Trophoblast cell (in vitro differentiated cells and primary cell): ENCODE results near the gene PLS3.

Experiments used
- DNase-seq, 2 donors: peaks; one replicate each; pipeline ENCODE4 v3.0.0-alpha.2; 2016
- H2AFZ ChIP-seq: 2 replicates; pipeline ENCODE4 v1.6.1; 2013; ENCODE audit warnings: low read length, moderate library complexity, mild to moderate bottlenecking; ENCODE audit not compliant: insufficient read depth, poor library complexity
- H2AK5ac ChIP-seq: 2 replicates; pipeline ENCODE4 v1.6.1; 2013; ENCODE audit warnings: mild to moderate bottlenecking, low read length
- H2BK120ac ChIP-seq: 2 replicates; pipeline ENCODE4 v1.6.1; 2013; ENCODE audit warnings: low read length, mild to moderate bottlenecking, moderate library complexity; ENCODE audit not compliant: insufficient read depth, poor library complexity
- H2BK12ac ChIP-seq: 2 replicates; pipeline ENCODE4 v1.6.1; 2013; ENCODE audit warnings: mild to moderate bottlenecking, low read length, moderate library complexity
- H2BK5ac ChIP-seq: 2 replicates; pipeline ENCODE4 v1.6.1; 2013; ENCODE audit warnings: low read length, low read depth, moderate library complexity, mild to moderate bottlenecking; ENCODE audit not compliant: poor library complexity
- H3K14ac ChIP-seq: 2 replicates; pipeline ENCODE4 v1.6.1; 2013; ENCODE audit warnings: mild to moderate bottlenecking, low read length
- H3K18ac ChIP-seq: 2 replicates; pipeline ENCODE4 v1.6.1; 2013; ENCODE audit warnings: mild to moderate bottlenecking, low read length
- H3K23ac ChIP-seq: 2 replicates; pipeline ENCODE4 v1.6.1; 2013; ENCODE audit warnings: low read length
- H3K27ac ChIP-seq: 2 replicates; pipeline ENCODE4 v1.5.1; 2013; ENCODE audit warnings: low read depth, mild to moderate bottlenecking, inconsistent platforms, low read length, moderate library complexity
- H3K27me3 ChIP-seq: 2 replicates; pipeline ENCODE4 v1.6.1; 2013; ENCODE audit warnings: inconsistent platforms, mild to moderate bottlenecking, low read length, moderate library complexity; ENCODE audit not compliant: insufficient read depth
- H3K36me3 ChIP-seq, 2 experiments: 1 replicate in 1 of 2; 2 replicates in 1 of 2; pipeline ENCODE4 v1.6.1; 2013; ENCODE audit warnings: low read length in 2 of 2, mild to moderate bottlenecking in 2 of 2, moderate library complexity in 1 of 2; ENCODE audit not compliant: insufficient read depth in 2 of 2, control insufficient read depth in 1 of 2
- H3K4ac ChIP-seq: 2 replicates; pipeline ENCODE4 v1.6.1; 2013; ENCODE audit warnings: low read depth, mild to moderate bottlenecking, low read length, moderate library complexity
- H3K4me1 ChIP-seq, 2 experiments: 1 replicate in 1 of 2; 2 replicates in 1 of 2; pipeline ENCODE4 v1.6.1; 2013; ENCODE audit warnings: low read length in 2 of 2, mild to moderate bottlenecking in 2 of 2, moderate library complexity in 1 of 2; ENCODE audit not compliant: insufficient read depth in 2 of 2, control insufficient read depth in 1 of 2
- H3K4me2 ChIP-seq: 2 replicates; pipeline ENCODE4 v1.6.1; 2013; ENCODE audit warnings: inconsistent platforms, mild to moderate bottlenecking, low read length, moderate library complexity
- H3K4me3 ChIP-seq: 2 replicates; pipeline ENCODE4 v1.5.1; 2013; ENCODE audit warnings: mild to moderate bottlenecking, low read depth, low read length, inconsistent platforms
- H3K79me1 ChIP-seq: one replicate; pipeline ENCODE4 v1.6.1; 2013; ENCODE audit warnings: low read length
- H3K79me2 ChIP-seq: 2 replicates; pipeline ENCODE4 v1.6.1; 2013; ENCODE audit warnings: low read length, mild to moderate bottlenecking; ENCODE audit not compliant: control insufficient read depth, insufficient read depth, poor library complexity
- H3K9ac ChIP-seq: 2 replicates; pipeline ENCODE4 v1.6.1; 2013; ENCODE audit warnings: mild to moderate bottlenecking, low read length
- H3K9me3 ChIP-seq: 2 replicates; pipeline ENCODE4 v1.6.1; 2013; ENCODE audit warnings: low read depth, mild to moderate bottlenecking, control low read depth, inconsistent platforms, low read length; ENCODE audit not compliant: insufficient read depth
- H4K12ac ChIP-seq: 2 replicates; pipeline ENCODE4 v1.6.1; 2013; ENCODE audit warnings: low read depth, mild to moderate bottlenecking, low read length, moderate library complexity
- H4K8ac ChIP-seq: 2 replicates; pipeline ENCODE4 v1.6.1; 2013; ENCODE audit warnings: low read depth, mild to moderate bottlenecking, low read length, moderate library complexity
- H4K91ac ChIP-seq: one replicate; pipeline ENCODE4 v1.6.1; 2013; ENCODE audit warnings: low read depth, mild to moderate bottlenecking, low read length, moderate library complexity
- WGBS: extraction: QIAGEN DNeasy Blood & Tissue Kit; methylation state at CpG from one replicate; pipeline ENCODE4 v1.1.7; 2013; ENCODE audit warnings: missing lambda C conversion rate; ENCODE audit not compliant: insufficient read length, insufficient coverage; ENCODE audit errors: extremely low coverage; 5-methylcytosine and 5-hydroxymethylcytosine counted together

The PLS3 gene

GRCh38 chrX:115547448-115547847, 13.5 kb upstream of the PLS3 start:
- Histone ChIP-seq H3K36me3 (no peaks in the 10 kb centered on the region), H2BK120ac (no peak overlapping the region), H3K27ac (no peak overlapping the region), H3K27me3 (no peaks in the 10 kb centered on the region), H3K4me3 (no peak overlapping the region), H4K12ac (no peak overlapping the region), H4K8ac (no peak overlapping the region), H2AK5ac (no peak overlapping the region), H2BK5ac (no peak overlapping the region), H3K79me1 (no peaks in the 10 kb centered on the region), H3K23ac (no peak overlapping the region), H3K18ac (no peak overlapping the region), H3K9ac (no peak overlapping the region), H3K9me3 (no peaks in the 10 kb centered on the region), H4K91ac (no peak overlapping the region), H3K4me1 (no peaks in the 10 kb centered on the region), H3K4me2 (no peak overlapping the region), H2BK12ac (no peak overlapping the region), H2AFZ (no peak overlapping the region), H3K14ac (no peak overlapping the region), H3K4ac (no peak overlapping the region), H3K79me2 (no peaks in the 10 kb centered on the region)
- DNase-seq = peak; percentile 0 to 32
- WGBS = no CpG with 5 or more reads among the region's 2 CpGs

DNA sequence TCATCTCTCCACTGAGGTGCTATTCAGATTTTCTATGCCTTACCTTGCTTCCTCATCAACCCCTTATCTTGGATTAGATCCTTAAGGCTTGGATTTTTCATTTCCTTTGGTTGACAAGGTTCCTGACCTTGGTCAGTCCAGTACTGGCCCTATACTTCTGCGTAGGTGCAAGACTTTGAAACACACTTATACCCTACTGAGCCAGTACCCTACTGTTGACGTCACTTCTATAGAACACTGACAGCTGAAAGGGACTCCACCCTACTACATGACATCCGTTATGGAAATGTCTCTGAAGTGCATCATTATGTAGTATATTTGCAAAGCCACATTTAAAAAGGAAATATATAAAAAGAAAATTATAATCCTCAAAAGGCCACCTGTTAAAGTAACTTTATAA, 12.0 kb upstream of the PLS3 start:
- WGBS = no CpG with 5 or more reads among the region's 3 CpGs
- no peak overlapping the region for H2AK5ac ChIP-seq
- H3K27ac ChIP-seq = no peak overlapping the region
- H3K14ac ChIP-seq = no peak overlapping the region
- H3K36me3 ChIP-seq = no peaks in the 10 kb centered on the region
- H4K12ac ChIP-seq = no peak overlapping the region
- no peak overlapping the region for H3K23ac ChIP-seq
- no peaks in the 10 kb centered on the region for H3K9me3 ChIP-seq
- no peak overlapping the region for H3K4me3 ChIP-seq
- no peak overlapping the region for H2BK5ac ChIP-seq
- no peak for DNase-seq
- no peak overlapping the region for H4K8ac ChIP-seq
- H3K79me2 ChIP-seq = no peaks in the 10 kb centered on the region
- H4K91ac ChIP-seq = no peak overlapping the region
- H3K27me3 ChIP-seq = no peaks in the 10 kb centered on the region
- H3K18ac ChIP-seq = no peak overlapping the region
- H3K4me1 ChIP-seq = no peaks in the 10 kb centered on the region
- H2BK120ac ChIP-seq = no peak overlapping the region
- H3K9ac ChIP-seq = no peak overlapping the region
- H2BK12ac ChIP-seq = no peak overlapping the region
- no peak overlapping the region for H3K4me2 ChIP-seq
- no peaks in the 10 kb centered on the region for H3K79me1 ChIP-seq
- no peak overlapping the region for H3K4ac ChIP-seq
- no peak overlapping the region for H2AFZ ChIP-seq

- no peaks in the 10 kb centered on the region for H3K9me3 ChIP-seq
- H3K4me3 ChIP-seq = no peak overlapping the region
- no peaks in the 10 kb centered on the region for H3K4me1 ChIP-seq
- H3K14ac ChIP-seq = no peak overlapping the region
- no peak overlapping the region for H3K18ac ChIP-seq
- no peaks in the 10 kb centered on the region for H3K79me1 ChIP-seq
- no peak overlapping the region for H3K27ac ChIP-seq
- no peak overlapping the region for H4K91ac ChIP-seq
- no peak overlapping the region for H3K4ac ChIP-seq
- no peak overlapping the region for H3K4me2 ChIP-seq
- no peak overlapping the region for H2BK12ac ChIP-seq
- H2AFZ ChIP-seq = no peak overlapping the region
- no CpG with 5 or more reads among the region's 5 CpGs for WGBS
- H3K23ac ChIP-seq = no peak overlapping the region
- DNase-seq = no peak
- no peak overlapping the region for H2BK5ac ChIP-seq
- no peak overlapping the region for H2AK5ac ChIP-seq
- no peaks in the 10 kb centered on the region for H3K27me3 ChIP-seq
- H3K36me3 ChIP-seq = no peaks in the 10 kb centered on the region
- H3K9ac ChIP-seq = no peak overlapping the region
- no peaks in the 10 kb centered on the region for H3K79me2 ChIP-seq
- no peak overlapping the region for H4K12ac ChIP-seq
- H4K8ac ChIP-seq = no peak overlapping the region
- no peak overlapping the region for H2BK120ac ChIP-seq
Measured at GRCh38 chrX:115553171-115553570, 7.8 kb upstream of the PLS3 start.

DNA sequence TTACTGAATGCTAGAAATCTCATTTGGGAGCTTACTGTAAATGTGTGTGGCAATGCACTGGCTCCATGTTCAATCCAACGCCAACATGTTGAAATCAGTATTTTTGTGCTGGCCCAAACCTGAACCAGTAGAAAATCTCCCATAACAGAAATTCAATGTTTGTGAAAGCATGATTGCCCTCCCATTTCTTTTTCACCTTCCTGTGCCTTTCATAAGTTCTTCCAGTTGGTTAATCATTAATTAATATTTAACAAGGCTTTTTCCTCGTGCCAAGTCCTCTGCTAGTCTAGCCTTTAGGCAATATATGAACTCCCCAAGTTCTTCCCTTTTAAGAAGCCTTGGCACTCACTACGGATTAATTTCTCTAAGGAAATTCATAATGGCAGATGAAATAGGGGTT, 1.3 kb upstream of the PLS3 start:
- no peak overlapping the region for H2BK120ac ChIP-seq
- H4K12ac ChIP-seq = no peak overlapping the region
- peaks cover 14% of the 10 kb centered on the region for H3K79me1 ChIP-seq
- no peak overlapping the region for H2BK5ac ChIP-seq
- H2AFZ ChIP-seq = no peak overlapping the region
- H3K14ac ChIP-seq = no peak overlapping the region
- no peak overlapping the region for H3K4me3 ChIP-seq
- no peak for DNase-seq
- H3K18ac ChIP-seq = no peak overlapping the region
- H3K4me2 ChIP-seq = no peak overlapping the region
- no peaks in the 10 kb centered on the region for H3K27me3 ChIP-seq
- no peaks in the 10 kb centered on the region for H3K9me3 ChIP-seq
- peaks cover 12% of the 10 kb centered on the region for H3K79me2 ChIP-seq
- peaks cover 3 to 7% of the 10 kb centered on the region in 2 experiments for H3K4me1 ChIP-seq
- no peak overlapping the region for H3K4ac ChIP-seq
- H4K8ac ChIP-seq = no peak overlapping the region
- no peak overlapping the region for H3K27ac ChIP-seq
- no peak overlapping the region for H2BK12ac ChIP-seq
- no peak overlapping the region for H2AK5ac ChIP-seq
- H3K36me3 ChIP-seq = no peaks in the 10 kb centered on the region
- no CpG with 5 or more reads among the region's 3 CpGs for WGBS
- H3K23ac ChIP-seq = no peak overlapping the region
- no peak overlapping the region for H4K91ac ChIP-seq
- H3K9ac ChIP-seq = no peak overlapping the region
